Right lobe of liver (tissue), 6 donors: ENCODE measurements around the gene RAB26. TPM values are rescaled to one million over a fixed set of nuclear protein-coding genes. Genes with fewer than 3 reads are reported as not detected.

ENCODE experiments used
- ATAC-seq, 4 donors: fragments of 200-7000 bp; cut with Tn5 transposase; one replicate each; pipeline ENCODE4 v1.9.1; 2020; ENCODE audit warnings: mild to moderate bottlenecking in 4 of 4, moderate library complexity in 4 of 4
- DNase-seq, 3 donors: peaks; one replicate each; pipeline ENCODE4 v3.0.0-alpha.2; 2020
- H3K27ac ChIP-seq, 3 donors: fragments of 200-600 bp; one replicate each; pipeline ENCODE4 v1.8.0; 2022
- H3K27me3 ChIP-seq, 2 donors: fragments of 200-600 bp; one replicate each; pipeline ENCODE4 v1.8.0; 2022
- H3K36me3 ChIP-seq, 4 donors: fragments of 200-600 bp; sonication (generic) in 1 of 4; one replicate each; pipeline versions ENCODE4 v1.5.1 to v1.8.0; 2017 to 2022; ENCODE audit warnings: control low read depth in 1 of 4
- H3K4me1 ChIP-seq, 4 donors: fragments of 200-600 bp; sonication (generic) in 1 of 4; one replicate each; pipeline versions ENCODE4 v1.5.1 to v1.8.0; 2017 to 2022; ENCODE audit warnings: control low read depth in 1 of 4
- H3K4me3 ChIP-seq, 3 donors: fragments of 200-600 bp; one replicate each; pipeline ENCODE4 v1.8.0; 2022
- H3K9me3 ChIP-seq, 4 donors: fragments of 200-600 bp; sonication (generic) in 1 of 4; one replicate each; pipeline versions ENCODE4 v1.5.1 to v1.8.0; 2017 to 2022; ENCODE audit warnings: control low read depth in 1 of 4
- POLR2A ChIP-seq: fragments of 450-650 bp; IDR thresholded peaks from one replicate; pipeline ENCODE4 v1.6.1; 2017; ENCODE audit warnings: antibody characterized with exemption, mild to moderate bottlenecking
- WGBS: methylation state at CpG from one replicate; pipeline ENCODE4 v1.1.6; 2018; ENCODE audit warnings: low coverage, low lambda C conversion rate; ENCODE audit not compliant: insufficient coverage; ENCODE audit errors: missing lambda C conversion rate; 5-methylcytosine and 5-hydroxymethylcytosine counted together
- intact Hi-C, 2 donors: fragments of 100-400 bp; cut with DNase I; formaldehyde crosslinking; loops; one replicate each; pipeline versions ENCODE4 v1.11.2 to v1.14.1; 2022
- total RNA-seq, 6 experiments: library from RNA; depleted of rRNA in 2 of 6; stranded (reverse); fragments of >200 nt in 2 of 6; fragmentation: NEBNext Ultra II Directional in 3 of 6; extraction: Animal tissue kit (Norgen Biotek cat#: 25700) in 3 of 6; gene quantifications; one replicate each; pipeline versions ENCODE4 v1.1.0 to v1.2.4, GENCODE V29; 2016 to 2023
- TF ChIP-seq, protein P1 (sequence below), 4 donors: fragments of 200-600 bp in 3 of 4; fragments of 450-650 bp in 1 of 4; IDR thresholded peaks; one replicate each; pipeline versions ENCODE4 v1.5.1 to v1.8.0; 2016 to 2022; ENCODE audit warnings: antibody characterized with exemption in 4 of 4, mild to moderate bottlenecking in 2 of 4
- donor health status: DM: no; HTN: yes; CAD: no.
- donor health status: DM: no; HTN: no; CAD: no.
- donor health status: DM: no; HTN: no; CAD: no.
- donor health status: DM: no; HTN: yes; CAD: no.
- donor health status: DM: no; HTN: yes; CAD: no.

Gene RAB26
- total RNA-seq, 6 experiments from 2014 or later, result 3.8 to 14.6 (median 8.7) TPM

DNA sequence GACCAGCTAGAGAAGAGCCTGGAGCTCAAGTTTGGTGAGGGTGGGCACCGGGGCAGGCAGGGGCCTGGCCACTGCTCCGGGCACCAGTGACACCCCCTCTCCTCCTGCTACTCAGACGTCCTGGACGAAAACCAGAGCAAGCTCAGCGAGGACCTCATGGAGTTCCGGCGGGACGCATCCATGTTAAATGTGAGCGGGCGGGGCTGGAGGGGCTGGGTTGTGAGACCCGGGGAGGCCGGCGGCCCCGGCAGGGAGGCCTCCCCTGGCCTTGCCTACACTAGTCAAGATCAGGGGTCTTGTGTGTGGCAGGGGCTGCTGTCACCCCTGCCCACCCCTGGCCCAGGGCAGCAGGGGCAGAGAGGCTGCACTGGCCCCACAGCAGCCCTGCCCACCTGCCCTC lies 24.9 kb downstream of the RAB26 start:
- WGBS, result 100% methylated on average over 2 of the region's 14 CpGs
- TF ChIP-seq POLR2A, result no peak
- TF ChIP-seq, protein P1, sequence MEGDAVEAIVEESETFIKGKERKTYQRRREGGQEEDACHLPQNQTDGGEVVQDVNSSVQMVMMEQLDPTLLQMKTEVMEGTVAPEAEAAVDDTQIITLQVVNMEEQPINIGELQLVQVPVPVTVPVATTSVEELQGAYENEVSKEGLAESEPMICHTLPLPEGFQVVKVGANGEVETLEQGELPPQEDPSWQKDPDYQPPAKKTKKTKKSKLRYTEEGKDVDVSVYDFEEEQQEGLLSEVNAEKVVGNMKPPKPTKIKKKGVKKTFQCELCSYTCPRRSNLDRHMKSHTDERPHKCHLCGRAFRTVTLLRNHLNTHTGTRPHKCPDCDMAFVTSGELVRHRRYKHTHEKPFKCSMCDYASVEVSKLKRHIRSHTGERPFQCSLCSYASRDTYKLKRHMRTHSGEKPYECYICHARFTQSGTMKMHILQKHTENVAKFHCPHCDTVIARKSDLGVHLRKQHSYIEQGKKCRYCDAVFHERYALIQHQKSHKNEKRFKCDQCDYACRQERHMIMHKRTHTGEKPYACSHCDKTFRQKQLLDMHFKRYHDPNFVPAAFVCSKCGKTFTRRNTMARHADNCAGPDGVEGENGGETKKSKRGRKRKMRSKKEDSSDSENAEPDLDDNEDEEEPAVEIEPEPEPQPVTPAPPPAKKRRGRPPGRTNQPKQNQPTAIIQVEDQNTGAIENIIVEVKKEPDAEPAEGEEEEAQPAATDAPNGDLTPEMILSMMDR (IDR thresholded peaks at IDR 0.05), result no peak
- DNase-seq, result no peak
- Histone ChIP-seq H3K9me3 (no peaks in the 10 kb centered on the region), H3K4me1 (no peaks in the 10 kb centered on the region), H3K27me3 (no peaks in the 10 kb centered on the region), H3K27ac (no peak overlapping the region), H3K4me3 (no peak overlapping the region), H3K36me3 (peaks cover 0 to 51% (median 17%) of the 10 kb centered on the region in 4 donors)
- ATAC-seq, result no peak
- intact Hi-C loops, result no loop called here

- H3K27me3 ChIP-seq, result no peaks in the 10 kb centered on the region
- peaks cover 0 to 51% (median 17%) of the 10 kb centered on the region in 4 donors for H3K36me3 ChIP-seq
- H3K4me3 ChIP-seq, result no peak overlapping the region
- H3K9me3 ChIP-seq, result no peaks in the 10 kb centered on the region
- H3K27ac ChIP-seq, result no peak overlapping the region
- no CpG with 5 or more reads among the region's 4 CpGs for WGBS
- ATAC-seq (no peak), DNase-seq (no peak)
- H3K4me1 ChIP-seq, result no peaks in the 10 kb centered on the region
- intact Hi-C loops, result no loop called here
- TF ChIP-seq, protein P1 (IDR thresholded peaks at IDR 0.05), result no peak
- no peak for TF ChIP-seq POLR2A
Observed at GRCh38 chr16:2173916-2174315, 25.5 kb downstream of the RAB26 start.

DNA sequence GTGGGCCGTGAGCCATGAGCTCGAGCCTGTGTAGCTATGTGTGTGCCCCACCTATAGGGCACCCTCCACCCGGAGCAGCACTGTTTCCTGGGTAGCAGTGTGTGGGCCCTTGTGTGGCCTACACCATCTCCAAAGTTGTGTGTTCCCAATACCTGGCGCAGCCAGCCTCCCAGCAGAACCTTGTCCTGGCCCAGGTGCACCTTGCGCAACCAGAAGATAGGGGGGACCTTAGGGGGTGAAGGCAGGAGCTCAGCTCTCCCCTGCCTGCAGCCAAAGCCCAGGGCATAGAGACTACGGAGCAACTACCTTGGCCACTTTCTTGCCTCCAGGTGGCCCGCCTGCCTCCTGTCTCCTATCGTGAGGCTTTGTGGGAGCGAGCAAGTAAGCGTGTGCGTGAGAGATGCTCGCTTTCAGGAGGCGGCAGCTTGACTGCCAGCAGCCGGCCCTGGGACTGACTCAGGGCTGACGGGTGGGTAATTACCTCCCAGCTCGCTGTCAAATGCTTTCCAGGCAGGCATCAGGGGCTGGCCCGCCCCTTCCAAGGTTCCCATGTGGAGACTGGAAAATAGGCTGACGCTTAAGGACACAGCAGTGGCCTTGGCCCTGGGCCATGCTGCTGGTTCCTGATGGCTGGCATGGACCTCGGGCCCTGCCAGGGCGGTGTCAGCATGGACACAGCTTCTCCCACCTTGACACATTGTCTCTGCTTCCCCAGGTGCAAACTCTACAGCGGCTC lies 26.1 kb downstream of the RAB26 start:
- no CpG with 5 or more reads among the region's 21 CpGs for WGBS
- Histone ChIP-seq H3K9me3 (no peaks in the 10 kb centered on the region), H3K36me3 (peaks cover 0 to 51% (median 17%) of the 10 kb centered on the region in 4 donors), H3K27me3 (no peaks in the 10 kb centered on the region), H3K4me3 (no peak overlapping the region), H3K4me1 (no peaks in the 10 kb centered on the region), H3K27ac (no peak overlapping the region)
- DNase-seq, result no peak
- TF ChIP-seq POLR2A, result no peak
- TF ChIP-seq, protein P1 (IDR thresholded peaks at IDR 0.05), result no peak
- ATAC-seq, result no peak
- intact Hi-C loops, result no loop called here

DNA sequence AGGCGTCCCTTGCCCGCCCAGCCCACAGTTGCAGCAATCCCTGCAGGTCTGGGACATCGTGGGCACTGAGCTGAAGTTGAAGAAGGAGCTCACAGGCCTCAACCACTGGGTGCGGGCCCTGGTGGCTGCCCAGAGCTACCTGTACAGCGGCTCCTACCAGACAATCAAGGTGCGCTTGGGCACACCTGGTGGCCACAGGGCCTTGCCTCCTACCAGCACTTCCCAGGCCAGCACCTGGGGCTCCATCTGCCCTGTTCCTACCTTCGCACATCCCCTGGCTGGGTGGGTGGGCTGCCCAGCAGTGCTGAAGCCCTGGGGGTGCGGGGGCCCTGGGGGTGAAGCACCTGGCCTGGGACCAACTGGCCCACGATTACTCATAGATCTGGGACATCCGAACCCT lies 27.0 kb downstream of the RAB26 start:
- DNase-seq (no peak), ATAC-seq (no peak)
- no peaks in the 10 kb centered on the region for H3K9me3 ChIP-seq
- H3K4me1 ChIP-seq, result no peaks in the 10 kb centered on the region
- no peaks in the 10 kb centered on the region for H3K27me3 ChIP-seq
- H3K4me3 ChIP-seq, result no peak overlapping the region
- peaks cover 0 to 51% (median 17%) of the 10 kb centered on the region in 4 donors for H3K36me3 ChIP-seq
- no peak for TF ChIP-seq POLR2A
- TF ChIP-seq, protein P1 (IDR thresholded peaks at IDR 0.05), result no peak
- intact Hi-C loops, result no loop called here
- WGBS, result 100% methylated on average over 2 of the region's 10 CpGs
- H3K27ac ChIP-seq, result no peak overlapping the region
